HCT116 (cell line): ENCODE data around the gene GMPR2.

ENCODE experiments used
- CBX3 ChIP-seq: IDR thresholded peaks from 2 replicates; pipeline ENCODE4 v1.6.1; 2012; ENCODE audit warnings: low read depth
- CEBPB ChIP-seq: IDR thresholded peaks from 2 replicates; pipeline ENCODE4 v1.6.1; 2012; ENCODE audit warnings: low read depth
- EZH2phosphoT487 ChIP-seq: fragments of 200-600 bp; IDR thresholded peaks from 2 replicates; pipeline ENCODE4 v1.6.1; 2018; ENCODE audit warnings: antibody characterized with exemption, borderline replicate concordance
- JUND ChIP-seq: IDR thresholded peaks from 2 replicates; pipeline ENCODE4 v1.6.1; 2012
- MAX ChIP-seq: IDR thresholded peaks from 2 replicates; pipeline ENCODE4 v1.6.1; 2012
- POLR2A ChIP-seq: IDR thresholded peaks from 2 replicates; pipeline ENCODE4 v1.7.0; 2011; ENCODE audit warnings: borderline replicate concordance; ENCODE audit not compliant: insufficient read depth, insufficient read length; ENCODE audit errors: extremely low read depth
- POLR2AphosphoS5 ChIP-seq: IDR thresholded peaks from 2 replicates; pipeline ENCODE4 v1.6.1; 2011; ENCODE audit warnings: mild to moderate bottlenecking, low read depth, low read length, moderate library complexity
- SIN3A ChIP-seq: IDR thresholded peaks from 2 replicates; pipeline ENCODE4 v1.6.1; 2012; ENCODE audit warnings: low read depth
- SP1 ChIP-seq: IDR thresholded peaks from 2 replicates; pipeline ENCODE4 v1.6.1; 2012; ENCODE audit warnings: low read depth
- YY1 ChIP-seq: IDR thresholded peaks from 2 replicates; pipeline ENCODE4 v1.6.1; 2011; ENCODE audit warnings: low read length, low read depth, moderate library complexity, mild to moderate bottlenecking; ENCODE audit not compliant: insufficient replicate concordance; ENCODE audit errors: extremely low read depth
- ZNF274 ChIP-seq: fragments of 200-500 bp; sonication (Bioruptor generic); IDR thresholded peaks from 2 replicates; pipeline ENCODE4 v1.6.1; 2014; ENCODE audit warnings: mild to moderate bottlenecking, low read depth, low read length, inconsistent platforms
- TF ChIP-seq, protein P1 (sequence below), 3 experiments: fragments of 200-600 bp in 1 of 3; sonication (generic) in 1 of 3; IDR thresholded peaks in 2 of 3; conservative IDR thresholded peaks in 1 of 3; 2 replicates each; pipeline ENCODE4 v1.5.1; 2012 to 2017; ENCODE audit warnings: low read depth in 2 of 3, low read length in 2 of 3, antibody characterized with exemption in 1 of 3, borderline replicate concordance in 1 of 3, control low read depth in 1 of 3, mild to moderate bottlenecking in 1 of 3, mixed read lengths in 1 of 3, mixed run types in 1 of 3, moderate library complexity in 1 of 3; ENCODE audit not compliant: insufficient read depth in 1 of 3
- TF ChIP-seq, protein P2 (sequence below): IDR thresholded peaks from 2 replicates; pipeline ENCODE4 v1.6.1; 2012; ENCODE audit warnings: low read depth

DNA sequence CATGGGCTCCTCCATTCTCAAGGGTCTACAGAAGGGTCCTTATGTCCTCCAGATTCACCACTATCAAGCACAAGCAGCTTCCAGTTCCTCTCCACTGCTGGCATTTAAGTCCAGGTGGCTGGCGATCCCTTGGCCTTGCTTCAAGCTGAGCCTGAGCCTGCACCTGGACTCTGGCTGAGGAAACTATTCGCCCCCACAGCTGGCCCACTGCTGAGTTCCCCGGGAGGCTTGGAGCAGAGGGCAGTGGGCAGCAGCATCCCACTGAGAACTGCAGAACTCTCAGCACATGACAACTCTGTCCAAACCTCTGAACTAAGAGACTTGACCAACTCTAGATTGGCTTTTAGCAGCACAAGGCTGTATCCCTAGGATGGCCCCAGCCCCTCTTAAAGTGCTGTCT, 50.0 kb downstream of the GMPR2 start:
- TF ChIP-seq, protein P1, sequence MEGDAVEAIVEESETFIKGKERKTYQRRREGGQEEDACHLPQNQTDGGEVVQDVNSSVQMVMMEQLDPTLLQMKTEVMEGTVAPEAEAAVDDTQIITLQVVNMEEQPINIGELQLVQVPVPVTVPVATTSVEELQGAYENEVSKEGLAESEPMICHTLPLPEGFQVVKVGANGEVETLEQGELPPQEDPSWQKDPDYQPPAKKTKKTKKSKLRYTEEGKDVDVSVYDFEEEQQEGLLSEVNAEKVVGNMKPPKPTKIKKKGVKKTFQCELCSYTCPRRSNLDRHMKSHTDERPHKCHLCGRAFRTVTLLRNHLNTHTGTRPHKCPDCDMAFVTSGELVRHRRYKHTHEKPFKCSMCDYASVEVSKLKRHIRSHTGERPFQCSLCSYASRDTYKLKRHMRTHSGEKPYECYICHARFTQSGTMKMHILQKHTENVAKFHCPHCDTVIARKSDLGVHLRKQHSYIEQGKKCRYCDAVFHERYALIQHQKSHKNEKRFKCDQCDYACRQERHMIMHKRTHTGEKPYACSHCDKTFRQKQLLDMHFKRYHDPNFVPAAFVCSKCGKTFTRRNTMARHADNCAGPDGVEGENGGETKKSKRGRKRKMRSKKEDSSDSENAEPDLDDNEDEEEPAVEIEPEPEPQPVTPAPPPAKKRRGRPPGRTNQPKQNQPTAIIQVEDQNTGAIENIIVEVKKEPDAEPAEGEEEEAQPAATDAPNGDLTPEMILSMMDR (IDR thresholded peaks at IDR 0.05 in 2 of 3, conservative IDR thresholded peaks at IDR 0.05 in 1 of 3; ENCODE audit: borderline replicate concordance in 1 of 3, insufficient read depth in 1 of 3, low read depth in 2 of 3, low read length in 2 of 3): no peak
- no peak for TF ChIP-seq YY1
- TF ChIP-seq POLR2AphosphoS5: no peak
- TF ChIP-seq POLR2A: no peak
- TF ChIP-seq, protein P2, sequence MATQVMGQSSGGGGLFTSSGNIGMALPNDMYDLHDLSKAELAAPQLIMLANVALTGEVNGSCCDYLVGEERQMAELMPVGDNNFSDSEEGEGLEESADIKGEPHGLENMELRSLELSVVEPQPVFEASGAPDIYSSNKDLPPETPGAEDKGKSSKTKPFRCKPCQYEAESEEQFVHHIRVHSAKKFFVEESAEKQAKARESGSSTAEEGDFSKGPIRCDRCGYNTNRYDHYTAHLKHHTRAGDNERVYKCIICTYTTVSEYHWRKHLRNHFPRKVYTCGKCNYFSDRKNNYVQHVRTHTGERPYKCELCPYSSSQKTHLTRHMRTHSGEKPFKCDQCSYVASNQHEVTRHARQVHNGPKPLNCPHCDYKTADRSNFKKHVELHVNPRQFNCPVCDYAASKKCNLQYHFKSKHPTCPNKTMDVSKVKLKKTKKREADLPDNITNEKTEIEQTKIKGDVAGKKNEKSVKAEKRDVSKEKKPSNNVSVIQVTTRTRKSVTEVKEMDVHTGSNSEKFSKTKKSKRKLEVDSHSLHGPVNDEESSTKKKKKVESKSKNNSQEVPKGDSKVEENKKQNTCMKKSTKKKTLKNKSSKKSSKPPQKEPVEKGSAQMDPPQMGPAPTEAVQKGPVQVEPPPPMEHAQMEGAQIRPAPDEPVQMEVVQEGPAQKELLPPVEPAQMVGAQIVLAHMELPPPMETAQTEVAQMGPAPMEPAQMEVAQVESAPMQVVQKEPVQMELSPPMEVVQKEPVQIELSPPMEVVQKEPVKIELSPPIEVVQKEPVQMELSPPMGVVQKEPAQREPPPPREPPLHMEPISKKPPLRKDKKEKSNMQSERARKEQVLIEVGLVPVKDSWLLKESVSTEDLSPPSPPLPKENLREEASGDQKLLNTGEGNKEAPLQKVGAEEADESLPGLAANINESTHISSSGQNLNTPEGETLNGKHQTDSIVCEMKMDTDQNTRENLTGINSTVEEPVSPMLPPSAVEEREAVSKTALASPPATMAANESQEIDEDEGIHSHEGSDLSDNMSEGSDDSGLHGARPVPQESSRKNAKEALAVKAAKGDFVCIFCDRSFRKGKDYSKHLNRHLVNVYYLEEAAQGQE: no peak
- no peak for TF ChIP-seq SP1
- no peak for TF ChIP-seq EZH2phosphoT487
- TF ChIP-seq MAX: no peak
- TF ChIP-seq SIN3A: no peak
- no peak for TF ChIP-seq CEBPB
- no peak for TF ChIP-seq JUND
- no peak for TF ChIP-seq CBX3
- no peak for TF ChIP-seq ZNF274
